Measurements from ENCODE around the gene MAMSTR. TPM values are rescaled to one million over a fixed set of nuclear protein-coding genes. Genes with fewer than 3 reads are reported as not detected.

Gene MAMSTR
- total RNA-seq, 5 donors from 2014 or later (not counting 1 experiment from before 2014, with no cell fraction given), result 0.56 to 2.4 (median 1.6) TPM

GRCh38 chr19:48663667-48664066 is 55.9 kb downstream of the MAMSTR start:
- no peak for ATAC-seq (replicated peaks in 1 of 4)
- H3K4me3 ChIP-seq (ENCODE audit: control insufficient read depth in 1 of 2, extremely low read depth in 1 of 2, low read length in 1 of 2), result no peak overlapping the region
- peaks cover 9 to 13% (median 11%) of the 10 kb centered on the region in 3 donors for H3K4me1 Mint-ChIP-seq
- no peaks in the 10 kb centered on the region for H3K36me3 Mint-ChIP-seq
- no peak overlapping the region for H3K27ac Mint-ChIP-seq
- no peaks in the 10 kb centered on the region for H3K27me3 Mint-ChIP-seq
- WGBS (ENCODE audit: insufficient coverage), result 100% methylated on average over 1 of the region's 4 CpGs
- CTCF ChIA-PET, result interaction anchor here in 1 of 2 donors (0.7 kb wide), 1 partner anchor 80 kb away, joined by 3 read pairs; no protein-coding TSS in a partner anchor
- H3K27me3 ChIP-seq (replicated peaks in 1 of 2; ENCODE audit: control insufficient read depth in 2 of 2, extremely low read depth in 1 of 2, insufficient read depth in 2 of 2, low read length in 1 of 2), result no peaks in the 10 kb centered on the region
- H3K9me3 ChIP-seq, result no peaks in the 10 kb centered on the region
- DNase-seq, result no peak
- H3K4me1 ChIP-seq (ENCODE audit: control insufficient read depth in 1 of 2, extremely low read depth in 1 of 2, insufficient read depth in 2 of 2, low read length in 2 of 2), result peaks cover 4 to 16% of the 10 kb centered on the region in 2 experiments
- H3K36me3 ChIP-seq (ENCODE audit: control insufficient read depth in 2 of 2, extremely low read depth in 1 of 2, insufficient read depth in 1 of 2, low read length in 1 of 2), result no peaks in the 10 kb centered on the region
- H3K27ac ChIP-seq (ENCODE audit: low read length), result no peak overlapping the region
- peaks cover 0 to under 1% (median 0%) of the 10 kb centered on the region in 3 donors for H3K9me3 Mint-ChIP-seq
- POLR2A ChIA-PET, result no interaction called here
- no peak overlapping the region for H3K4me3 Mint-ChIP-seq

Other genes starting within 250 kb of the MAMSTR start
- 10 to 100 TPM; 17.5 to 28.2 (median 23.5) TPM for gene LMTK3, start 207.9 kb downstream of the MAMSTR start, total RNA-seq
- gene SULT2B1, start 167.6 kb downstream of the MAMSTR start, total RNA-seq, result not detected
- not detected for gene SPACA4, start 113.0 kb downstream of the MAMSTR start, total RNA-seq
- gene FAM83E, start 104.6 kb downstream of the MAMSTR start, total RNA-seq, result 1 to 10 TPM in 4 of 5 donors, not detected in 1; 2.3 to 3.0 (median 2.7) TPM
- 1,000 to 10,000 TPM; 2,370 to 2,784 (median 2,662) TPM for gene RPL18, start 100.5 kb downstream of the MAMSTR start, total RNA-seq
- 10 to 100 TPM; 18.0 to 37.0 (median 31.8) TPM for gene SPHK2, start 100.2 kb downstream of the MAMSTR start, total RNA-seq
- gene DBP, start 82.3 kb downstream of the MAMSTR start, total RNA-seq, result 10 to 100 TPM; 24.5 to 57.2 (median 56.0) TPM
- 10 to 100 TPM in 4 of 5 donors, 1 to 10 TPM in 1; 8.0 to 18.5 (median 11.0) TPM for gene CA11, start 73.5 kb downstream of the MAMSTR start, total RNA-seq
- gene NTN5, start 46.7 kb downstream of the MAMSTR start, total RNA-seq, result 1 to 10 TPM; 2.2 to 4.2 (median 3.5) TPM
- gene FUT2, start 23.8 kb downstream of the MAMSTR start, total RNA-seq, result under 1 TPM in 1 of 5 donors, not detected in 4; 0.16 TPM
- gene RASIP1, start 20.9 kb upstream of the MAMSTR start, total RNA-seq, result under 1 TPM in 3 of 5 donors, not detected in 2; 0.23 to 0.65 (median 0.32) TPM
- gene IZUMO1, start 27.2 kb upstream of the MAMSTR start, total RNA-seq, result not detected
- gene FUT1, start 32.9 kb upstream of the MAMSTR start, total RNA-seq, result under 1 TPM; 0.09 to 0.28 (median 0.15) TPM
- gene FGF21, start 35.8 kb upstream of the MAMSTR start, total RNA-seq, result not detected
- gene BCAT2, start 91.3 kb upstream of the MAMSTR start, total RNA-seq, result 10 to 100 TPM; 21.5 to 40.6 (median 36.6) TPM
- gene HSD17B14, start 116.8 kb upstream of the MAMSTR start, total RNA-seq, result 1 to 10 TPM in 2 of 5 donors, under 1 TPM in 2, not detected in 1; 0.58 to 2.1 (median 1.1) TPM
- 10 to 100 TPM in 1 of 5 donors, 1 to 10 TPM in 4; 2.7 to 11.8 (median 5.2) TPM for gene PLEKHA4, start 148.9 kb upstream of the MAMSTR start, total RNA-seq
- 100 to 1,000 TPM in 2 of 5 donors, 10 to 100 TPM in 3; 74.4 to 713 (median 93.6) TPM for gene PPP1R15A, start 152.7 kb upstream of the MAMSTR start, total RNA-seq
- gene TULP2, start 179.0 kb upstream of the MAMSTR start, total RNA-seq, result under 1 TPM in 1 of 5 donors, not detected in 4; 0.26 TPM
- gene NUCB1, start 180.6 kb upstream of the MAMSTR start, total RNA-seq, result 100 to 1,000 TPM; 122 to 177 (median 165) TPM
- gene DHDH, start 214.0 kb upstream of the MAMSTR start, total RNA-seq, result 1 to 10 TPM in 4 of 5 donors, under 1 TPM in 1; 0.93 to 1.7 (median 1.2) TPM
- gene BAX, start 235.2 kb upstream of the MAMSTR start, total RNA-seq, result 100 to 1,000 TPM in 3 of 5 donors, 10 to 100 TPM in 2; 76.6 to 201 (median 183) TPM
- 1,000 to 10,000 TPM in 2 of 5 donors, 100 to 1,000 TPM in 3; 594 to 1,085 (median 906) TPM for gene FTL, start 245.6 kb upstream of the MAMSTR start, total RNA-seq